Mesendoderm (in vitro differentiated cells): ENCODE measurements around the gene C9orf78.

Source experiments
- DNase-seq: peaks from one replicate; pipeline ENCODE4 v3.0.0; 2013
- H2AK5ac ChIP-seq: 2 replicates; pipeline ENCODE4 v1.6.1; 2013; ENCODE audit warnings: low read length, inconsistent platforms
- H2BK120ac ChIP-seq: 2 replicates; pipeline ENCODE4 v1.6.1; 2013; ENCODE audit warnings: low read depth, mild to moderate bottlenecking, low read length, moderate library complexity, mixed read lengths
- H2BK15ac ChIP-seq: replicated peaks from 2 replicates; pipeline ENCODE4 v1.6.1; 2013; ENCODE audit warnings: low read depth, mild to moderate bottlenecking, moderate library complexity
- H2BK5ac ChIP-seq: 2 replicates; pipeline ENCODE4 v1.6.1; 2013; ENCODE audit warnings: low read length, inconsistent platforms
- H3K18ac ChIP-seq: 2 replicates; pipeline ENCODE4 v1.6.1; 2013; ENCODE audit warnings: mild to moderate bottlenecking, low read length, mixed read lengths
- H3K23ac ChIP-seq: one replicate; pipeline ENCODE4 v1.6.1; 2013; ENCODE audit warnings: low read length
- H3K27ac ChIP-seq: 2 replicates; pipeline ENCODE4 v1.5.1; 2013; ENCODE audit warnings: low read depth, mild to moderate bottlenecking, inconsistent platforms, low read length, moderate library complexity
- H3K27me3 ChIP-seq: 2 replicates; pipeline ENCODE4 v1.6.1; 2013; ENCODE audit warnings: low read length, control low read depth, mild to moderate bottlenecking, inconsistent platforms; ENCODE audit not compliant: insufficient read depth, poor library complexity
- H3K36me3 ChIP-seq: 2 replicates; pipeline ENCODE4 v1.6.1; 2013; ENCODE audit warnings: low read length, inconsistent platforms; ENCODE audit not compliant: control insufficient read depth, insufficient read depth
- H3K4ac ChIP-seq: one replicate; pipeline ENCODE4 v1.6.1; 2013; ENCODE audit warnings: low read depth, mild to moderate bottlenecking, low read length, moderate library complexity
- H3K4me1 ChIP-seq: 2 replicates; pipeline ENCODE4 v1.6.1; 2013; ENCODE audit warnings: low read depth, low read length, inconsistent platforms; ENCODE audit not compliant: control insufficient read depth
- H3K4me2 ChIP-seq: 2 replicates; pipeline ENCODE4 v1.6.1; 2013; ENCODE audit warnings: low read length
- H3K4me3 ChIP-seq: 2 replicates; pipeline ENCODE4 v1.5.1; 2013; ENCODE audit warnings: mild to moderate bottlenecking, low read length
- H3K56ac ChIP-seq: one replicate; pipeline ENCODE4 v1.6.1; 2013; ENCODE audit warnings: low read length
- H3K79me1 ChIP-seq: 2 replicates; pipeline ENCODE4 v1.6.1; 2013; ENCODE audit warnings: low read length, inconsistent platforms
- H3K79me2 ChIP-seq: 2 replicates; pipeline ENCODE4 v1.6.1; 2013; ENCODE audit warnings: mild to moderate bottlenecking, low read length; ENCODE audit not compliant: control insufficient read depth, insufficient read depth
- H3K9ac ChIP-seq: 2 replicates; pipeline ENCODE4 v1.6.1; 2013; ENCODE audit warnings: low read length, inconsistent platforms
- H4K5ac ChIP-seq: one replicate; pipeline ENCODE4 v1.6.1; 2013; ENCODE audit warnings: low read length
- H4K8ac ChIP-seq: one replicate; pipeline ENCODE4 v1.6.1; 2013; ENCODE audit warnings: low read depth, mild to moderate bottlenecking, control low read depth, low read length, moderate library complexity
- WGBS: extraction: QIAGEN DNeasy Blood & Tissue Kit; methylation state at CpG from one replicate; pipeline ENCODE4 v1.1.7; 2013; ENCODE audit warnings: low lambda C conversion rate, missing lambda C conversion rate; ENCODE audit not compliant: insufficient coverage; ENCODE audit errors: extremely low coverage; 5-methylcytosine and 5-hydroxymethylcytosine counted together

The C9orf78 gene

GRCh38 chr9:129849901-129850300 is 14.8 kb upstream of the C9orf78 start:
- no peak overlapping the region for H3K56ac ChIP-seq
- H2BK5ac ChIP-seq, result no peak overlapping the region
- H3K36me3 ChIP-seq, result no peaks in the 10 kb centered on the region
- H3K9ac ChIP-seq, result no peak overlapping the region
- no peak overlapping the region for H2AK5ac ChIP-seq
- no peak overlapping the region for H3K18ac ChIP-seq
- no peak overlapping the region for H2BK15ac ChIP-seq
- no peak overlapping the region for H4K8ac ChIP-seq
- no peak overlapping the region for H3K4ac ChIP-seq
- H3K4me3 ChIP-seq, result no peak overlapping the region
- H4K5ac ChIP-seq, result no peak overlapping the region
- H3K4me1 ChIP-seq, result no peaks in the 10 kb centered on the region
- no peak for DNase-seq
- no peak overlapping the region for H2BK120ac ChIP-seq
- no CpG with 5 or more reads among the region's 6 CpGs for WGBS
- no peaks in the 10 kb centered on the region for H3K27me3 ChIP-seq
- H3K4me2 ChIP-seq, result no peak overlapping the region
- H3K27ac ChIP-seq, result no peak overlapping the region
- no peak overlapping the region for H3K23ac ChIP-seq
- H3K79me1 ChIP-seq, result no peaks in the 10 kb centered on the region
- no peaks in the 10 kb centered on the region for H3K79me2 ChIP-seq

- H3K4ac ChIP-seq, result no peak overlapping the region
- no peak overlapping the region for H3K56ac ChIP-seq
- no peak overlapping the region for H3K27ac ChIP-seq
- H3K18ac ChIP-seq, result no peak overlapping the region
- no peak overlapping the region for H3K4me3 ChIP-seq
- no peak overlapping the region for H3K23ac ChIP-seq
- no peak overlapping the region for H3K9ac ChIP-seq
- H3K4me2 ChIP-seq, result no peak overlapping the region
- WGBS, result no CpG with 5 or more reads among the region's 4 CpGs
- H3K27me3 ChIP-seq, result no peaks in the 10 kb centered on the region
- H3K79me1 ChIP-seq, result no peaks in the 10 kb centered on the region
- no peak overlapping the region for H4K5ac ChIP-seq
- H2BK15ac ChIP-seq, result no peak overlapping the region
- H2BK120ac ChIP-seq, result no peak overlapping the region
- no peak for DNase-seq
- H2BK5ac ChIP-seq, result no peak overlapping the region
- H3K4me1 ChIP-seq, result no peaks in the 10 kb centered on the region
- H2AK5ac ChIP-seq, result no peak overlapping the region
- no peaks in the 10 kb centered on the region for H3K36me3 ChIP-seq
- no peak overlapping the region for H4K8ac ChIP-seq
- no peaks in the 10 kb centered on the region for H3K79me2 ChIP-seq
Measured at GRCh38 chr9:129848712-129849441, 13.8 kb upstream of the C9orf78 start.

DNA sequence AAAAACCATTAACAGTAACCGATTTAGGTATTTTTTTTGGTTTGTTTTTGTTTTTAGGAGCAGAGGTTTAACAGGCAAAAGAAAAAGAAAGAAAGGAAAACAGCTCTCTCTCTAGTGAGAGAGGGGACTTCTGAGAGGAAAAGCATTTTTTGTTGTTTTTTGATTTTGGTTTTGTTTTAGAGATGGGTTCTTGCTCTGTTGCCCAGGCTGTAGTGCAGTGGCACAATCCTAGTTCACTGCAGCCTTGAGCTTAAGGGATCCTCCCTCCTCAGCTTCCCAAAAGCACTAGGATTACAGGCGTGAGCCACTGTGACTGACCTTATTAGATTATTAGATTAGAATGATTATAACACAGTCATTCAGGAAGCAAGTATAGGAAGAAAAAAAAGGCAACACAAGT is 10.3 kb upstream of the C9orf78 start:
- Histone ChIP-seq H3K79me2 (no peaks in the 10 kb centered on the region), H2BK120ac (no peak overlapping the region), H3K9ac (no peak overlapping the region), H4K8ac (no peak overlapping the region), H3K4ac (no peak overlapping the region), H2BK15ac (no peak overlapping the region), H3K4me2 (no peak overlapping the region), H4K5ac (no peak overlapping the region), H3K27ac (no peak overlapping the region), H3K4me1 (no peaks in the 10 kb centered on the region), H3K36me3 (no peaks in the 10 kb centered on the region), H3K79me1 (no peaks in the 10 kb centered on the region), H2AK5ac (no peak overlapping the region), H3K27me3 (no peaks in the 10 kb centered on the region), H3K23ac (no peak overlapping the region), H3K4me3 (no peak overlapping the region), H3K56ac (no peak overlapping the region), H3K18ac (no peak overlapping the region), H2BK5ac (no peak overlapping the region)
- WGBS, result no CpG with 5 or more reads among the region's 2 CpGs
- DNase-seq, result no peak

DNA sequence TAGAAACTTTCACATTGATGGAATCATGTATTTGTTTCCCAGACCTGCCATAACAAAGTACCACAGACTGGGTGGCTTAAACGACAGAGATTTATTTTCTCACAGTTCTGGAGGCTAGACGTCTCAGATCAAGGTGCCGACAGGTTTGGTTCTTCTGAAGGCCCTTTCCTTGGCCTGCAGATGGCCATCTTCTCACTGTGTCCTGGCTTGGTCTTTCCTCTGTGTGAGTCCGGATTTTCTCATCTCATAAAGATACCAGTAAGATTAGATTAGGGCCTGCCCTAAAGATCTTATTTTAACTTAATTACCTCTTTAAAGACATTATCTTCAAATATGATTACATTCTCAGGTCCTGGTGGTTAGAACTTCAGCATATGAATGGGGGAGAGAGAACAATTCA is 6.0 kb upstream of the C9orf78 start:
- no peak overlapping the region for H3K4me2 ChIP-seq
- no peak overlapping the region for H2BK120ac ChIP-seq
- no peak overlapping the region for H4K8ac ChIP-seq
- H2BK5ac ChIP-seq, result no peak overlapping the region
- no CpG with 5 or more reads among the region's 4 CpGs for WGBS
- no peaks in the 10 kb centered on the region for H3K4me1 ChIP-seq
- H4K5ac ChIP-seq, result no peak overlapping the region
- H3K56ac ChIP-seq, result no peak overlapping the region
- no peaks in the 10 kb centered on the region for H3K27me3 ChIP-seq
- no peak overlapping the region for H3K4me3 ChIP-seq
- no peak overlapping the region for H3K23ac ChIP-seq
- no peaks in the 10 kb centered on the region for H3K79me2 ChIP-seq
- no peak overlapping the region for H3K9ac ChIP-seq
- no peaks in the 10 kb centered on the region for H3K36me3 ChIP-seq
- H3K4ac ChIP-seq, result no peak overlapping the region
- no peak overlapping the region for H2AK5ac ChIP-seq
- H3K18ac ChIP-seq, result no peak overlapping the region
- peak; percentile 27 for DNase-seq
- no peak overlapping the region for H3K27ac ChIP-seq
- no peak overlapping the region for H2BK15ac ChIP-seq
- H3K79me1 ChIP-seq, result no peaks in the 10 kb centered on the region

DNA sequence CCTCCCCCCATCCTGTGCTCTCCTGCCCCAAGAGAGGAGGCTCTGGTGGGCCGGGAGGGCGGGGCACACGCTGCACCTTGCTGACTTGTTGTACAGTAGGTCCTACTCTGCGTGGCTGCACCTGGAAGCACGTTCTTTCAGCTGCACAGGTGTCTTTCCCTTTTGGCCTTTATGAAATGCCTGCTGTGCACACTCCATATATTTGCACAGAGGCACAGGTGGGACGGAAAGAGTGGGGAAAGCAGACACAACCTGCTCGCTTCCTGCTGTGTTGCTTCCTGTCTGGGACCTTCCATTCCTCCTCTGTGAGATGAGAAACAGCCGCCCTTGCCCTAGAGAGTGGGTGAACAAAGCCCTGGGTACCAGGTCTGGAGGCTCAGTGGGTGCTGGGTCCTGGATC is 5.0 kb upstream of the C9orf78 start:
- Histone ChIP-seq H3K4ac (no peak overlapping the region), H3K4me3 (no peak overlapping the region), H2BK120ac (no peak overlapping the region), H2BK5ac (no peak overlapping the region), H3K4me2 (no peak overlapping the region), H2BK15ac (no peak overlapping the region), H3K27ac (no peak overlapping the region), H4K5ac (no peak overlapping the region), H4K8ac (no peak overlapping the region), H3K79me1 (no peaks in the 10 kb centered on the region), H3K18ac (no peak overlapping the region), H3K9ac (no peak overlapping the region), H3K56ac (no peak overlapping the region), H3K27me3 (no peaks in the 10 kb centered on the region), H3K79me2 (no peaks in the 10 kb centered on the region), H3K4me1 (no peaks in the 10 kb centered on the region), H3K23ac (no peak overlapping the region), H3K36me3 (no peaks in the 10 kb centered on the region), H2AK5ac (no peak overlapping the region)
- no CpG with 5 or more reads among the region's 8 CpGs for WGBS
- DNase-seq, result no peak
